Lower lobe of right lung (tissue), 2 donors: ENCODE data around the gene MPV17L2. TPM values are rescaled to one million over a fixed set of nuclear protein-coding genes. Genes with fewer than 3 reads are reported as not detected.
A peak's percentile ranks its signal among the peaks of the same experiment; 100 is the strongest.

Experiments used
- ATAC-seq, 2 donors: fragments of 200-7000 bp; cut with Tn5 transposase; one replicate each; pipeline ENCODE4 v1.9.1; 2020 to 2022; ENCODE audit warnings: mild to moderate bottlenecking in 2 of 2, moderate library complexity in 2 of 2
- DNase-seq: peaks from one replicate; pipeline ENCODE4 v3.0.0-alpha.2; 2020
- H3K27ac ChIP-seq: fragments of 200-600 bp; one replicate; pipeline ENCODE4 v1.8.0; 2022
- H3K27me3 ChIP-seq: fragments of 200-600 bp; one replicate; pipeline ENCODE4 v1.8.0; 2022; ENCODE audit warnings: low read depth
- H3K36me3 ChIP-seq: fragments of 200-600 bp; one replicate; pipeline ENCODE4 v1.8.0; 2022; ENCODE audit warnings: mild to moderate bottlenecking
- H3K4me1 ChIP-seq: fragments of 200-600 bp; one replicate; pipeline ENCODE4 v1.8.0; 2022
- H3K4me3 ChIP-seq: fragments of 200-600 bp; one replicate; pipeline ENCODE4 v1.8.0; 2022; ENCODE audit warnings: mild to moderate bottlenecking
- H3K9me3 ChIP-seq: fragments of 200-600 bp; one replicate; pipeline ENCODE4 v1.8.0; 2022
- intact Hi-C: fragments of 100-400 bp; cut with DNase I; formaldehyde crosslinking; loops from one replicate; pipeline ENCODE4 v1.11.0; 2022
- total RNA-seq: library from RNA; stranded (reverse); fragmentation: NEBNext Ultra II Directional; extraction: Animal tissue kit (Norgen Biotek cat#: 25700); gene quantifications from one replicate; pipeline ENCODE4 v1.2.1, GENCODE V29; 2021
- TF ChIP-seq, protein P1 (sequence below): fragments of 200-600 bp; IDR thresholded peaks from one replicate; pipeline ENCODE4 v1.8.0; 2022; ENCODE audit warnings: antibody characterized with exemption, mild to moderate bottlenecking
- donor health status: DM: no; HTN: yes; CAD: no; lungs with severe emphysema.

Gene MPV17L2
- total RNA-seq, 1 donor from 2014 or later = 6.6 TPM

DNA sequence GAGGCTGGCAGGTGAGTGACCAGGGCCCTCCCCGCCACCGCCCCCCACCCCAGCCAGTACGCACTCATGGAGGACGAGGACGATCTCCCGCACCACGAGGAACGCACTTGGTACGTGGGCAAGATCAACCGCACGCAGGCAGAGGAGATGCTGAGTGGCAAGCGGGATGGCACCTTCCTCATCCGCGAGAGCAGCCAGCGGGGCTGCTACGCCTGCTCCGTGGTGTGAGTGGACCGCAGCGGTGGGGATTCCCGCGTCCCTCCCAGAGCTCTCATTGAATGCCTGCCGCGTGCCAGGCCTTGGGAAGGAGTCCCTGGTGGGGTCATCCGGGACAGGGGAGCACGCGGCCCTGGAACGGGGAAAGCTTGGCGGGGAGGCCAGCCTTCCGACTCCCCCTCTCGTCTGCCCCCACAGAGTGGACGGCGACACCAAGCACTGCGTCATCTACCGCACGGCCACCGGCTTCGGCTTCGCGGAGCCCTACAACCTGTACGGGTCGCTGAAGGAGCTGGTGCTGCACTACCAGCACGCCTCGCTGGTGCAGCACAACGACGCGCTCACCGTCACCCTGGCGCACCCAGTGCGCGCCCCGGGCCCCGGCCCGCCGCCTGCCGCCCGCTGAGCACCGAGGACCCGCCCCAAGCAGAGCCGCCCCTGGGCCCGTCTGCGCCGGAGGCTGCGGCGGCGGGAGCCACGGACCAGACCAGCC, 24.2 kb upstream of the MPV17L2 start:
- TF ChIP-seq, protein P1, sequence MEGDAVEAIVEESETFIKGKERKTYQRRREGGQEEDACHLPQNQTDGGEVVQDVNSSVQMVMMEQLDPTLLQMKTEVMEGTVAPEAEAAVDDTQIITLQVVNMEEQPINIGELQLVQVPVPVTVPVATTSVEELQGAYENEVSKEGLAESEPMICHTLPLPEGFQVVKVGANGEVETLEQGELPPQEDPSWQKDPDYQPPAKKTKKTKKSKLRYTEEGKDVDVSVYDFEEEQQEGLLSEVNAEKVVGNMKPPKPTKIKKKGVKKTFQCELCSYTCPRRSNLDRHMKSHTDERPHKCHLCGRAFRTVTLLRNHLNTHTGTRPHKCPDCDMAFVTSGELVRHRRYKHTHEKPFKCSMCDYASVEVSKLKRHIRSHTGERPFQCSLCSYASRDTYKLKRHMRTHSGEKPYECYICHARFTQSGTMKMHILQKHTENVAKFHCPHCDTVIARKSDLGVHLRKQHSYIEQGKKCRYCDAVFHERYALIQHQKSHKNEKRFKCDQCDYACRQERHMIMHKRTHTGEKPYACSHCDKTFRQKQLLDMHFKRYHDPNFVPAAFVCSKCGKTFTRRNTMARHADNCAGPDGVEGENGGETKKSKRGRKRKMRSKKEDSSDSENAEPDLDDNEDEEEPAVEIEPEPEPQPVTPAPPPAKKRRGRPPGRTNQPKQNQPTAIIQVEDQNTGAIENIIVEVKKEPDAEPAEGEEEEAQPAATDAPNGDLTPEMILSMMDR = no peak
- H3K27ac ChIP-seq = peak overlapping the region; percentile 81

DNA sequence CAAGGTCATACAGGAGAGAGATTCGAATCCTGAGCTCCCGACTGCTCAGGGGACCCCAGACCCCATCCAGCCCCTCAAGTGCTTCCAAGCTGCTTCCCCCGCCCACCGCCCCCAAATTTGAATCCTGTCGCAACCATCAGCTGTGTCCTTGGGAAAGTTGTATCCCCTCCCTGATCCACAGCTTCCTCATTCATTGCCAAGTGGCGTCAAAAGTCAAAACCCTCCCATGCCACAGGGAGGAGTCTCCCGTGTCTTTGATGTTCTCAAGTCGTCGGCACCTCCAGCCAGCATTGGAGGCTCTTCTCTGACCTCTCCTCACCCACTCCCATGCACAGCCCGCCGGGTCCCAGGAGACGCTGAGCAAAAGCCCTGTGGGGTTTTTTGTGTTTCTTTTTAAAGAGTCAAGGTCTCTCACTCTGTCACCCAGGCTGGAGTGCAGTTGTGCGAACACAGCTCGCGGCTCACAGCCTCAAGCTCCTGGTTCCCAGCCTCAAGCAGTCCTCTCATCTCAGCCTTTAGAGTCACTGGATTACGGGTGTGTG, 22.2 kb upstream of the MPV17L2 start:
- ATAC-seq = peak; percentile 13 to 17
- Histone ChIP-seq H3K9me3 (no peaks in the 10 kb centered on the region), H3K27ac (peak overlapping the region; percentile 81), H3K4me1 (peaks cover 18% of the 10 kb centered on the region), H3K36me3 (peaks cover 41% of the 10 kb centered on the region), H3K27me3 (no peaks in the 10 kb centered on the region), H3K4me3 (peak overlapping the region; percentile 21)
- intact Hi-C loops = no loop called here
- peak; percentile 74 for DNase-seq
- TF ChIP-seq, protein P1 = no peak

More for the DNA sequence above, 24.2 kb upstream of the MPV17L2 start:
- H3K9me3 ChIP-seq = no peaks in the 10 kb centered on the region
- ATAC-seq (no peak), DNase-seq (no peak)
- intact Hi-C loops = no loop called here
- no peaks in the 10 kb centered on the region for H3K27me3 ChIP-seq
- H3K36me3 ChIP-seq = peaks cover 53% of the 10 kb centered on the region
- peaks cover 18% of the 10 kb centered on the region for H3K4me1 ChIP-seq
- no peak overlapping the region for H3K4me3 ChIP-seq

DNA sequence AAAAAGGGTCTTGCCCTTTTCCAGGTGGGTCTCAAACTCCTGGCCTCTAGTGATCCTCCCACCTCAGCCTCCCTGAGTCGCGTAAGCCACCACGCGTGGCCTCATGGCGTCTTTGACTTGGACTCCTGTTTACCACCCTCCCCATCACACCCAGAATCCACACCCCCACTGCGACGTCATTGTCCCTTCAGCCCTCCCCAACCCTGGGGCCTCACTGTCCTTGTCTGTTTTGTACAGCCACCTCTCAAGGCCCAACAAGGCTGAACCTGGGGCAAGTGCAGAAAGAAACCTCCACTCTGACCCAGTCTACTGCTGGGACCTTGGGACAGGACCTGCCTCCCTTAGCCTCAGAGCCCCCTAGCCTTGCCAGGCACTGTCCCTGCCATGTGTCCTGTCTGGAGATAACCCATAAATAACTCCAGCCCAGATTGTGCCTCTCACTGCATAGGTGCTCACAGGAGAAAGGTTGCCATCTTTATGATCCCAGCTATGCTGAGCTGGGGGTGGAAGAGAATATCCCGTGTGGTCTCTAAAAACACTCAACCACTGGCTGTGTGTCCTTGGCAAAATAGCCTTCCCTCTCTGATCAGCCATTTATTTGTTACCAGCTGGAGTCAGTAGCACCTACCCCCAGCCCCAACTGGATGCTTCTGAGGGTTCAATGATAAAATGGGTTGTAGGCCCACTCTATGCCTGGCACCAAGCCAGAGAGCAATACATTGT, 21.3 kb upstream of the MPV17L2 start:
- H3K36me3 ChIP-seq = peaks cover 38% of the 10 kb centered on the region
- H3K4me1 ChIP-seq = peaks cover 18% of the 10 kb centered on the region
- intact Hi-C loops = no loop called here
- no peaks in the 10 kb centered on the region for H3K9me3 ChIP-seq
- ATAC-seq = no peak
- peak overlapping the region; percentile 81 for H3K27ac ChIP-seq
- H3K4me3 ChIP-seq = no peak overlapping the region
- TF ChIP-seq, protein P1 = no peak
- no peaks in the 10 kb centered on the region for H3K27me3 ChIP-seq
- DNase-seq = peak; percentile 66

DNA sequence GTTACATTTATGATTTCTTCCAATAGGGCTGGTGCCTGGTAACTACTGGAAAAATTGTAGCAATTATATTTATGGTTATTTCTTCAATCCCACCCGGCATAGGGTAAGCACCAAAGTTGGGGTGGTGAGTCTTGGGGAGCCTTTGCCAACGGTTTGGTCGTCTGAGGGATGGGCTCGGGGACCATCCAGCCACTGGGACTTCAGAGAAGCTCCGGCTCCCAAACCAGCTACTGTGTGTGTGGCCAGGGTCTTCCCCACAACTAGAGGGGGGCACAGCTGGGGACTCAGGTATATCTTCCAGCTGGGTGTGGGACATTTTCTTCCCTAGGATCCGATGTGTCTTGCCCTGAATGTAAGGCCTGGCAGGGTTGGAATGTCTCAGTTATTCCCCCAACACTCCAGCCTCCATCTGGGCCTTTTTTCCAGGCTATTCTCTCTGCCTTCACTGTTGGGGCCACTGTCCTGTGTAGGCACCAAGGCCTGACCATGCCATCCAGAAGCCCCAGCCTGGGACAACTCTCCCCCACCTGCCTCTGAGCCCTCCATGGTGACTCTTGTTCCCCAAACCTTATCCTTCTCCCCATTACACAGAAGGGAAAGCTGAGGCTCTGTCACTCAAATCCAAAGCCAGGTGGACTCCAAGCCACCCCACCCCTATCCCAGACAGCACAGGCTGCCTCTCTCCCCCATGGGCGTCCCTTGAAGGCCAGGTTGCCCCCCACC, 20.5 kb upstream of the MPV17L2 start:
- H3K4me3 ChIP-seq = no peak overlapping the region
- no peaks in the 10 kb centered on the region for H3K9me3 ChIP-seq
- H3K27me3 ChIP-seq = no peaks in the 10 kb centered on the region
- TF ChIP-seq, protein P1 = no peak
- DNase-seq (no peak), ATAC-seq (no peak)
- peaks cover 38% of the 10 kb centered on the region for H3K36me3 ChIP-seq
- peak overlapping the region; percentile 81 for H3K27ac ChIP-seq
- H3K4me1 ChIP-seq = peaks cover 18% of the 10 kb centered on the region
- intact Hi-C loops = no loop called here

DNA sequence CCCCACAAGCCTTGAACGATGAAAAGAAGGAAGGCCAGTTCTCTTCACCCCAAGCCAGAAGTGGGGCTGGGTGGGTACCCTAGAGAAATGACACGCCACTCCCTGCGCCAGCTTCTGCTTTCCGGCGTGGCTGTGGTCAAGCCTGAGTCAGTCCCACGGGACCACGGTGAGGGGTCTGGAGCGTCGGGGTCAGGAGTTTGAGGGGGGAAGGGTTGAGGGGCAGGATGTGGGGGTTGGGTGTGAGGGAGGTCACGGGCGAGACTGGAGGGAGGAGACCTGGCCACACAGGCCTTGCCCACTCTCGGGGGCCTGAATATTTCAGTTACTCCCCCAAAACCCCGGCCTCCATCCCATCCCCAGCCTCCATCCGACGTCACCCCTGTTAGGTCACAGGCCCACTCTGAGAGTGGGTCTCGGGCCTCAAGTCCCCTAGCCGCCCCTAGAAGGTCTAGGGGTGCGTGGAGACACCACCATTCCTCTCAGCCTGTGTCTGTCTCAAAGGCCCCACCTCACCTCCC, 19.9 kb upstream of the MPV17L2 start:
- Histone ChIP-seq H3K36me3 (peaks cover 38% of the 10 kb centered on the region), H3K4me1 (peaks cover 18% of the 10 kb centered on the region), H3K27me3 (no peaks in the 10 kb centered on the region), H3K27ac (peak overlapping the region; percentile 81), H3K4me3 (peak overlapping the region; percentile 89), H3K9me3 (no peaks in the 10 kb centered on the region)
- DNase-seq (peak; percentile 91), ATAC-seq (peak; percentile 45 to 77)
- intact Hi-C loops = no loop called here
- TF ChIP-seq, protein P1 = no peak
